Thoracic aorta (tissue), 2 donors: ENCODE measurements around the gene LENG1. TPM values are rescaled to one million over a fixed set of nuclear protein-coding genes. Genes with fewer than 3 reads are reported as not detected.
"Not testable (repeated sequence)": the region's sequence is repeated elsewhere in the genome, so short reads cannot be mapped to it uniquely, and the experiment has no call there.

ENCODE experiments used
- ATAC-seq: fragments of 150-250 bp; one replicate; pipeline ENCODE4 v1.8.0; 2017; ENCODE audit warnings: low read depth; ENCODE audit not compliant: insufficient number of reproducible peaks, low FRiP score
- DNase-seq: peaks from one replicate; pipeline ENCODE4 v3.0.0-alpha.2; 2020; ENCODE audit warnings: low spot score
- H3K27ac ChIP-seq, 2 donors: fragments of 200-600 bp; sonication (generic); 1 replicate in 1 of 2; 2 replicates in 1 of 2; pipeline ENCODE4 v1.5.1; 2016; ENCODE audit warnings: mild to moderate bottlenecking in 2 of 2, moderate library complexity in 2 of 2
- H3K27me3 ChIP-seq: fragments of 200-600 bp; sonication (generic); replicated peaks from 2 replicates; pipeline ENCODE4 v1.6.0; 2016; ENCODE audit warnings: mild to moderate bottlenecking; ENCODE audit not compliant: insufficient read depth
- H3K36me3 ChIP-seq: fragments of 200-600 bp; sonication (generic); one replicate; pipeline ENCODE4 v1.5.1; 2016
- H3K4me1 ChIP-seq, 2 donors: fragments of 200-600 bp; sonication (generic); 1 replicate in 1 of 2; 2 replicates in 1 of 2; pipeline versions ENCODE4 v1.5.1 to v1.6.0; 2016; ENCODE audit warnings: low read depth in 2 of 2, mild to moderate bottlenecking in 1 of 2; ENCODE audit not compliant: control insufficient read depth in 1 of 2
- H3K4me3 ChIP-seq: fragments of 200-600 bp; sonication (generic); 2 replicates; pipeline ENCODE4 v1.5.1; 2016; ENCODE audit warnings: mild to moderate bottlenecking
- H3K9me3 ChIP-seq: fragments of 200-600 bp; sonication (generic); 2 replicates; pipeline ENCODE4 v1.5.1; 2016
- total RNA-seq, 2 donors: library from RNA; depleted of rRNA; stranded (reverse); fragments of >200 nt; gene quantifications; one replicate each; pipeline versions ENCODE4 v1.1.0 to v1.2.3, GENCODE V29; 2016
- TF ChIP-seq, protein P1 (sequence below): fragments of 200-600 bp; sonication (generic); IDR thresholded peaks from one replicate; pipeline ENCODE4 v1.5.1; 2019; ENCODE audit warnings: antibody characterized with exemption

The LENG1 gene
- total RNA-seq = 1 to 10 TPM; 7.6 to 8.0 TPM

DNA sequence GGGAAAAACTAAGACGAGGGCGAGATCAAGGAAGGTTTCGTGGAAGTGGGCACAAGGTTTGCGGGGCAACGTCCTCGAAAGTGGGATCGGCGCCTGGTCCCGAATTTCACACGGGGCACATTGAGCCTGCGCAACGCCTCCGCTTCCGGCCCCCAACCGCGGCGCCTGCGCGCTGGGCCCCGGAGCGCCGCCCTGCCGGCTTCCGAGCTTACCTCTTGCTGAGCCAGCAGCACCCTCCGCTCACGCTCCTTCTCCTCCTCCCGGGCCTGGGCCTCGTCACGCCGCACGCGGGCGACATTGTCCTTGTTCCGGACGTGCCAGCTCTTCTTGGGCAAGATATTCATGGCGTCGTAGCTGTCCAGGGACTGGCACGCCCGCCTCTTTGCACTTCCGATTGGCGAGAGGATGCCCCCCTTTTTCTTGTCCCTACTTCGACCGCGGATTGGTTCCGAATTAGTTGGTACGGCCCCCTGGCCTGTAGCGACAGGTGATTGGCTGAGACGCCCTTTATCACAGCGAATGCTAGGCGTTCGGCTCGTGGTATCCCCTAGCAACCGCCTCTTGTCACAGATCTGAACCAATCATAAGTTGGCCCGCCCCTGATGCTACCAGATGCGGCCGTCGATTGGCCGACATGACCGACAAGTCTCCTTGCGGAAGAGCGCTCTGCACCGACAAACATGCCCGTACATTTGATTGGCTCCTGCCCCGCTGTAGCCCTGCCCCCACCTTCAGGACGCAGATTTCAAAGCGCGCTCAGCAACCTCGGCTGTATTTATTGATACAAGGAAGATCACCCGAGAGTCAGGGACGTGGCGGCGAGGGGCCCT is at the start of gene LENG1:
Gene LENG1 (minus strand): TSS at position 370 of the 830 bp plus-strand sequence. CDS start 26 bp downstream, at position 344.
- Histone ChIP-seq H3K36me3 (peaks cover 26% of the 10 kb centered on the region), H3K9me3 (no peaks in the 10 kb centered on the region), H3K4me3 (peak within 1 kb of the TSS; percentile 80), H3K4me1 (peaks cover 16 to 29% of the 10 kb centered on the region in 2 donors), H3K27me3 (peaks cover under 1% of the 10 kb centered on the region), H3K27ac (peak within 1 kb of the TSS; percentile 92 to 99)
- ATAC-seq (peak; percentile 98), DNase-seq (peak; percentile 100)
- TF ChIP-seq, protein P1, sequence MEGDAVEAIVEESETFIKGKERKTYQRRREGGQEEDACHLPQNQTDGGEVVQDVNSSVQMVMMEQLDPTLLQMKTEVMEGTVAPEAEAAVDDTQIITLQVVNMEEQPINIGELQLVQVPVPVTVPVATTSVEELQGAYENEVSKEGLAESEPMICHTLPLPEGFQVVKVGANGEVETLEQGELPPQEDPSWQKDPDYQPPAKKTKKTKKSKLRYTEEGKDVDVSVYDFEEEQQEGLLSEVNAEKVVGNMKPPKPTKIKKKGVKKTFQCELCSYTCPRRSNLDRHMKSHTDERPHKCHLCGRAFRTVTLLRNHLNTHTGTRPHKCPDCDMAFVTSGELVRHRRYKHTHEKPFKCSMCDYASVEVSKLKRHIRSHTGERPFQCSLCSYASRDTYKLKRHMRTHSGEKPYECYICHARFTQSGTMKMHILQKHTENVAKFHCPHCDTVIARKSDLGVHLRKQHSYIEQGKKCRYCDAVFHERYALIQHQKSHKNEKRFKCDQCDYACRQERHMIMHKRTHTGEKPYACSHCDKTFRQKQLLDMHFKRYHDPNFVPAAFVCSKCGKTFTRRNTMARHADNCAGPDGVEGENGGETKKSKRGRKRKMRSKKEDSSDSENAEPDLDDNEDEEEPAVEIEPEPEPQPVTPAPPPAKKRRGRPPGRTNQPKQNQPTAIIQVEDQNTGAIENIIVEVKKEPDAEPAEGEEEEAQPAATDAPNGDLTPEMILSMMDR = peak; percentile 16

DNA sequence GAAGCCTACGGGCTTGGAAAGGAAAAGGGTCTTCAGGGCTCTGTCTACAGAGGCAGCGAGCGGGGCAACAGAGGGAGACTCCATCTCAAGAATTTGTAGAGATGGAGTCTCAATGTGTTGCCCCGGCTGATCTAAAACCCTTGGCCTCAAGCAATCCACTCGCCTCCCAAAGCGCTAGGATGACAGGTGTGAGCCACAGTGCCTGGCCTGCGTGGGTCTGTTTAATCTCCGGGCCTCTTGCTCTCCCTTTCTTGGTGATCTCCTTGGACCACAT is 49.2 kb upstream of the LENG1 start:
- peak overlapping the region; percentile 10 to 61 for H3K27ac ChIP-seq
- H3K27me3 ChIP-seq = no peaks in the 10 kb centered on the region
- H3K4me3 ChIP-seq = no peak overlapping the region
- no peaks in the 10 kb centered on the region for H3K9me3 ChIP-seq
- peaks cover 39% of the 10 kb centered on the region for H3K36me3 ChIP-seq
- no peak for DNase-seq
- peaks cover 9 to 37% of the 10 kb centered on the region in 2 donors for H3K4me1 ChIP-seq
- no peak for ATAC-seq
- TF ChIP-seq, protein P1 = no peak

DNA sequence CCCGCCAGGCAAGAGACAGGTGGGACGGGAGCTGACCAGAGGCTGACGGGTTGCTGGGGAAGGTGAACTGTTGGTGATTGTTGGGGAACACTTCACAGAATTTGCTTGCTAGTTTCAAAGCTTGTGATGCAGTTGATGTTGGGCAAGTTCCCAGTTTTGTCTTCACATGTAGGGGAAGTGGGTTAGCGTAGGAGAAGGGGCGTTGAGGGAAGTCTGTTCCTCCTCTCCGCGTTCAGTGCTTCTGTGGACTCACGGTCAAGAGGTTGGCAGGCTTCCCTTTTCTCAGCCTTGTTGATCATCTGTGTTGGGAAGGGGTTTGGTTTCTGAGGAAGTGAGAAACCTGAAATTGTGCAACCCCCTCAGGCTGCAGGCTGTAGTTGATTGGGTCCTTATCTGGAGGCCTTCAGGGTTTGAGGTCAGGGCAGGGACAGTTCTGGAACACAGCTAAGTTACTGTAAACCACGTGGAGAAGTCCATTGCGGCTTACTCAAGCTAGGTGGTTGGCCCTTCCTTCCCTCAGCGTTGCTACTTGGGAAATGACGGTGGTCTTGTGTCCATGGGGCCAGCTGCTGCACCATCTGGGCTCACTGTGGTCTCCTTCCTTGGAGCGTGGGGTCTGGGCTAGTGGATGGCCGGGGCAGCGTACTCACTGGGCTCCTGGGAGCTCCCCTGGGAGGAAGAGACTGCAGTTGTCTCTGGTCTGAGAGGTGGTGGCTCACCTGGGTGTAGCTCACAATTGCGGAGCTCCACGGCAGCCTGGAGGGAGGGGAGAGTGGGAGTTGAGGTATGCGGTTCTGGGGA is 48.7 kb upstream of the LENG1 start:
- H3K27ac ChIP-seq = peak overlapping the region; percentile 36 to 61
- no peak for ATAC-seq
- no peak for DNase-seq
- H3K27me3 ChIP-seq = no peaks in the 10 kb centered on the region
- H3K36me3 ChIP-seq = peaks cover 39% of the 10 kb centered on the region
- H3K4me1 ChIP-seq = peaks cover 14 to 43% of the 10 kb centered on the region in 2 donors
- no peaks in the 10 kb centered on the region for H3K9me3 ChIP-seq
- H3K4me3 ChIP-seq = no peak overlapping the region
- TF ChIP-seq, protein P1 = no peak

DNA sequence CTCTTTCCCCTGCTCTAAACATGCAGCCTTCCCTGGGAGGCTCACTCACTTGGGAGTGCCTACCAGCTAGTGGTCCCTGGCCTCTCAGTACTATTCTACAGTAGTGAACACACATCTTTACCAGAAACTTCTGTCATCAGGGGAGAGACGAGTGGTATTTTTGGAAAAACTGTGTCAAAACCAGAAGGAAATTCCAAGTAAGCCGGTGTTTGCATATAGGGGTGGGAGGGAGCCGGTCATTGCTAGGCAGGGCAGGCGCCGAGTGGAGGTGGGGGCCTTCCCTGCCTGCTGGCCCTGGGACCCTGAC is 48.1 kb upstream of the LENG1 start:
- ATAC-seq (no peak), DNase-seq (no peak)
- Histone ChIP-seq H3K4me1 (peaks cover 20 to 48% of the 10 kb centered on the region in 2 donors), H3K9me3 (no peaks in the 10 kb centered on the region), H3K36me3 (peaks cover 42% of the 10 kb centered on the region), H3K27me3 (no peaks in the 10 kb centered on the region), H3K4me3 (no peak overlapping the region), H3K27ac (peak overlapping the region; percentile 26 to 36)
- TF ChIP-seq, protein P1 = no peak

DNA sequence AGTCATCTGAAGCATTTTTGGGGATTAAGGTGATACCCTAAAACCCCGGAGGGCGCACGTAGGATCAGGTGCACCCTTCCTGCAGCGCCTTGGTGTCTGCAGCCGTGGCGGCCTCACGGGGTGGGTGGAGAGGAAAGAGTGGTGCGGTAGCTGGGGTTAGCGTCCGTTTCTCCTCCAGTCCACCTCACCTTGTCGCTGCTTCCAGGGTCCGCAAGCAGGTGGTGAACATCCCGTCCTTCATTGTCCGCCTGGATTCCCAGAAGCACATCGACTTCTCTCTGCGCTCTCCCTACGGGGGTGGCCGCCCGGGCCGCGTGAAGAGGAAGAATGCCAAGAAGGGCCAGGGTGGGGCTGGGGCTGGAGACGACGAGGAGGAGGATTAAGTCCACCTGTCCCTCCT is 47.7 kb upstream of the LENG1 start:
- Histone ChIP-seq H3K27ac (peak overlapping the region in 1 of 2 donors; percentile 36), H3K36me3 (peaks cover 46% of the 10 kb centered on the region), H3K4me1 (peaks cover 24 to 52% of the 10 kb centered on the region in 2 donors)
- not testable (repeated sequence) for DNase-seq, ATAC-seq, H3K4me3 ChIP-seq, H3K9me3 ChIP-seq, H3K27me3 ChIP-seq
